NCI-H2029 (cell line): ENCODE measurements around the gene RIMS4.
A peak's percentile ranks its signal among the peaks of the same experiment; 100 is the strongest.

ENCODE experiments used
- DNase-seq: peaks from one replicate; lab custom pipeline; 2025; lab: John Stamatoyannopoulos, UW

Gene RIMS4

GRCh38 chr20:44742304-44743079, 67.9 kb downstream of the RIMS4 start:
- DNase-seq: no peak

GRCh38 chr20:44739942-44740341, 70.4 kb downstream of the RIMS4 start:
- DNase-seq: no peak

- peak; percentile 83 for DNase-seq
Measured at GRCh38 chr20:44738813-44739477, 71.4 kb downstream of the RIMS4 start.

GRCh38 chr20:44737116-44737515, 73.2 kb downstream of the RIMS4 start:
- no peak for DNase-seq

GRCh38 chr20:44736170-44737021, 74.0 kb downstream of the RIMS4 start:
- peak; percentile 44 for DNase-seq

- DNase-seq: no peak
Measured at GRCh38 chr20:44735816-44736169, 74.6 kb downstream of the RIMS4 start.

DNA sequence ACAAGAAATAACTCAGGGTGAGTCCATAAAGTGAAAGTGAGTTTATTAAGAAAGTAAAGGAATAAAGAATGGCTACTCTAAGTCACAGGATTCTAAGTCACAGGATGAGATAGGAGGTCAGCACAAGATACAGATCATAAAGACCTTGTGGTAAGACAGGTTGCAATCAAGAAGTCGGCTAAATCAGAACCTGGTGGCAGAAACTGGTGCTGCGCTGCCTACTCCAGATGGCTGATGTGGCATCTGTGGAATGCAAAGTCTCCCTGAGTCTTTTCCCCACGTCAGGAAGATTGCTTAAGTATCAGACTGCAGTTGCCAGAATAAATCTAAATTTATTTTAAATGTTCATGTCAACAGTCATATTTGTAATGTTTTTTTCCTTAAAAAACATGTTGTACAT, 75.4 kb downstream of the RIMS4 start:
- no peak for DNase-seq

DNA sequence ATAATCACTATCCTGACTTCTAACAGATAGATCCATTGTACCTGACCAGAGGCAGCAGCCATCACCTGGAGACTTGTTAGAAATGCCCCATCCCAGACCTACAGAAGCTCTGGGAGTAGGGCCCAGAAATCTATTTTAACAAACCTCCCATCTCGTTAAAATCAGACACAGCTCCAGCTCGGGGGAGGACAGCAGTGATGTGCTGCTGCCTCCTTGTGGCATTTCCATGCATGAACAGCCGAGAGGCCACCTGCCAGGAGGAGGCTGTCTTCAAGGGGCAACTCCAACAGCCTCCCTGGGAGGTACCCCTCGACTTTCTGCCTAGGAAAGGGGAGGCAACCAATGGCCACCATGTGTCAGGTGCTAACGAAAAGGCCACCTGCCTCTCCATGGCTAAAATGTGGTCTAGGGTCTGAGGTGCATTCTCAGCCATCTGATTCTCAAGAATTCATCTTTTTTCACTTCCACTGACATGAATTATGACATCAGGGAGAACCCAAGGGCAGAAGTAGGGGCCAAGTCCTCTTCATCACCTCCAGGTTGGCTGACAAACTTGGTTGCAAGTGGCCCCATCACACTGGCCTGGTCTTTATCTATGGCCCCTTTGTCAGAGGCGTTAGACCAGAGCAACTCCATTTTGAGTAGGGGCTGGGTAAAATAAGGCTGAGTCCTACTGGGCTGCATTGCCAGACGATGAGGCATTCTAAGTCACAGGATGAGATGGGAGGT, 76.8 kb downstream of the RIMS4 start:
- DNase-seq: peak; percentile 53

- DNase-seq: no peak
Measured at GRCh38 chr20:44732327-44732726, 78.0 kb downstream of the RIMS4 start.

DNA sequence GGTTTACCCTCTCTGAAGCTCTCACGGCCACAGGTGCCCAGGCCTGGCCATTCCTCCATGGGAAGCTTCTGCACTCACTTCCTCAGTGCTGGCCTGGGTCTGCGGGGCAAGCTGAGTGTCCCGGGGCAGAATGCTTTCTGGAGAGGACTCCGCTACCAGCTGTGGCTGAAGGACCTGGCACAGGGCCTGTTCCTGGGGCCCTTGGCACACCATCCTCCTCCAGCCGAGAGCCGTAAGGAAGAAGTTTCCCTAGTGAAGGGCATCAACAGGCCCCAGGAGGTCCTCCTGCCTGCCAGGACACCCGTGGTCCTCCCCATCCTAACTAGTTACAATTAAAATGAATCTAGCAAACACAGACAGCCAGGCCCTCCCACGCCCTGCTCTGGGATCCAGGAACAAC, 78.7 kb downstream of the RIMS4 start:
- DNase-seq: peak; percentile 41

GRCh38 chr20:44730441-44730840, 79.9 kb downstream of the RIMS4 start:
- no peak for DNase-seq

GRCh38 chr20:44728801-44729443, 81.4 kb downstream of the RIMS4 start:
- DNase-seq: peak; percentile 85

- no peak for DNase-seq
Measured at GRCh38 chr20:44727651-44728050, 82.7 kb downstream of the RIMS4 start.

DNA sequence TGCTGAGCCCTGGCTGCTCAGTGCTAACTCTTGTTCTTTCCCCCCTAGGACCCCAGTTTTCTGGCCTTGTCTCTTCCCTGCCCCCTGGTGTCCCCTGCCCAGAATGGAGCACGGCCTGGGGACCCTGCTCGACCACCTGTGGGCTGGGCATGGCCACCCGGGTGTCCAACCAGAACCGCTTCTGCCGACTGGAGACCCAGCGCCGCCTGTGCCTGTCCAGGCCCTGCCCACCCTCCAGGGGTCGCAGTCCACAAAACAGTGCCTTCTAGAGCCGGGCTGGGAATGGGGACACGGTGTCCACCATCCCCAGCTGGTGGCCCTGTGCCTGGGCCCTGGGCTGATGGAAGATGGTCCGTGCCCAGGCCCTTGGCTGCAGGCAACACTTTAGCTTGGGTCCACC, 83.3 kb downstream of the RIMS4 start:
- DNase-seq: no peak

- no peak for DNase-seq
Measured at GRCh38 chr20:44725837-44726236, 84.5 kb downstream of the RIMS4 start.

- DNase-seq: no peak
Measured at GRCh38 chr20:44724423-44725091, 85.8 kb downstream of the RIMS4 start.

DNA sequence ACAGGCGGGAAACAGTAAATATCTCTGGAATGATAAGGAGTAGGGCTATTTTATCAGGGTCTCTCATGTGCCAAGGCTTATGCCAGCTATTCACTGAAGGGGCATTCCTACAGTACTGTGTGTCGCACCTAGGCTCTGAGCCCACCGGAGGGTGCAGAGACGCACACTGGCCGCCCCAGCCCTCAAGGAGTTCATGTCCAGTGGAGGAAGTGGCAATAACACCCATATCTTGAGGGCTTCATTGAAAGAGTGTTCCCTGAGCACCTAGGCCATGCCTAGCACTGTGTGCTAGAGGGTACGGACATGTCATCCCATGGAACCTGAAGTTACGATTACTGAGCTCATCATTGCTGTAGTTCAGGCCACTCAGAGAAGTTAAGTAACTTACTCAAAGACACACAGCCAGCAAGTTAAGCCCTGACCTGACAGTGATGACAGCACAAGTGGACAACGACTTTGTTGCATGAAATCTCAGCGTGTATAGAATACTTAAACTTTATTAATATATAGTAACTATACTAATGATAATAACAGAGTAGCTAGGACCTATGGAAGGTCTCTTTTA, 86.5 kb downstream of the RIMS4 start:
- DNase-seq: no peak

- DNase-seq: no peak
Measured at GRCh38 chr20:44723391-44723790, 87.0 kb downstream of the RIMS4 start.

GRCh38 chr20:44722990-44723389, 87.4 kb downstream of the RIMS4 start:
- no peak for DNase-seq

GRCh38 chr20:44721785-44722054, 88.6 kb downstream of the RIMS4 start:
- no peak for DNase-seq
